Hematopoietic multipotent progenitor cell treated with erythropoietin and hydrocortisone succinate and interleukin-3 and kit ligand, for 6 days (in vitro differentiated cells): ENCODE data around the gene ZDHHC9.

Experiments
- DNase-seq: peaks from one replicate; pipeline ENCODE4 v3.0.0-alpha.2; 2015

The ZDHHC9 gene

DNA sequence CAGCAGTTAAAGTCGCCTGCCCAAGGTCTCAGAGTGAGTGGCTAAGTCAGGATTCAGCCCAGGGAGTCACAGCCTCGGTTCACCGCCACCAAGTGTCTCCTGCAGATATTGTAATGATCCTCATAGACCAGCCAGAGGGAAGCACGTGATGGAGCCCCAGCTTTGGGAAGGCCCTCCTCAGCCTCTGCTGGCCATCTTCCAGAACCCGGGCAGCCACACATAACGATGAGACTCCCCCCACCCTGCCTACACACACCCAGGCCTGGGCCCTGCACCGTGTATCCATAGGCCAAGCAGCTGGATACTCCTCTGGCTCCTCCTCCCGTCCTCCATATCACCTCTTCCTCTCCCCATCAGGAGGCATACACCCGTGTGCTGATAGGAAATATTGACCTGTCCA lies 83.5 kb downstream of the ZDHHC9 start:
- peak; percentile 28 for DNase-seq

GRCh38 chrX:129759576-129760061 lies 84.1 kb downstream of the ZDHHC9 start:
- DNase-seq = peak; percentile 62

DNA sequence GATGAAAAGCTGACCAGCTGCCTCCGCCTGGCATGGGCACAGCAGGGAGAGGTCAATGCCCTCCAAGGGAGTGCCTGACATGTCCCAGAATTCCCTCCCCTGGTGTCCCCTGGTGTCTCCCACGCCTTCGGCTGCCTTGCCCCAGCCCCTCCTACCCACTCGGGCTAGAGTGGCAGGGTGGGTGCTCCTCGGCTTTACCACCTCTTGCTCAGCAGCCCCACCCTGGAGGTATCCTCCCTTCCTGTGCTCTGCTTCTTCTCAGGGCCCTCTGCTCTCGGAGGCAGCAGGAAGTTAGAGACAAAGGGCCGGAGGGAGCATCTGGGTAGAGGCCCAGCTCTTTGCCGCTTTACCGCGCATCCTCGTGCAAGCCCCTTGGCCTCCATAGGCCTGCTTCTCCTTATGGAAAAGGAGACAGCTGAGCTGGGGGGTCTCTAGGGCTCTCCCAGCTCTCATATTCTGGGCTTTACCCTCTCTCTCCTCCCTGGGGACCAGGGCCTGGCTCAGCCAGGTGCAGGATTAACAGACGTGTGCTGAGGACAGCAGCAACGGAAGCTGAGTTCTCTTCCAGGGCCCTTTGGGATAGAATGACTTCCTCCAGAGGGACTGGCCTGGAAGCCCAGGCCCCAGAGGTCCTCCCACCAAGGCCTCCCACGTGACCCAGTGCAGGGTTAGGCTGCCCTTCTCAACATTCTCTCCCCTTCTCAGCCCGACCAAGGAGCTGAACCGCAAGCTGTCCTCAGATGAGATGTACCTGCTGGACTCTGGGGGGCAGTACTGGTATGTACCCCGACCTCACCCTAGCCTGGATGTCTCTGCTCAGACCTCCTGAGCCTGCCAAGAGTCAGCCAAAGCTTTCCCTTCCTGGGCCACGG lies 87.7 kb downstream of the ZDHHC9 start:
- no peak for DNase-seq

GRCh38 chrX:129754056-129755024 lies 89.3 kb downstream of the ZDHHC9 start:
- peak; percentile 27 for DNase-seq
